SU-DHL-6 (cell line): ENCODE results near the gene TSNAX.

ENCODE experiments used
- EZH2phosphoT487 ChIP-seq: fragments of 200-600 bp; sonication (generic), shearing (Covaris generic); conservative IDR thresholded peaks from 2 replicates; pipeline ENCODE4 v1.6.1; 2018; ENCODE audit warnings: mild to moderate bottlenecking, antibody characterized with exemption, low read length, moderate library complexity, mixed read lengths
- TF ChIP-seq, protein P1 (sequence below): fragments of 200-600 bp; sonication (generic); IDR thresholded peaks from one replicate; pipeline ENCODE4 v1.5.1; 2017; ENCODE audit warnings: antibody characterized with exemption, mild to moderate bottlenecking, low read length, moderate library complexity; ENCODE audit not compliant: insufficient read depth, poor library complexity, severe bottlenecking

DNA sequence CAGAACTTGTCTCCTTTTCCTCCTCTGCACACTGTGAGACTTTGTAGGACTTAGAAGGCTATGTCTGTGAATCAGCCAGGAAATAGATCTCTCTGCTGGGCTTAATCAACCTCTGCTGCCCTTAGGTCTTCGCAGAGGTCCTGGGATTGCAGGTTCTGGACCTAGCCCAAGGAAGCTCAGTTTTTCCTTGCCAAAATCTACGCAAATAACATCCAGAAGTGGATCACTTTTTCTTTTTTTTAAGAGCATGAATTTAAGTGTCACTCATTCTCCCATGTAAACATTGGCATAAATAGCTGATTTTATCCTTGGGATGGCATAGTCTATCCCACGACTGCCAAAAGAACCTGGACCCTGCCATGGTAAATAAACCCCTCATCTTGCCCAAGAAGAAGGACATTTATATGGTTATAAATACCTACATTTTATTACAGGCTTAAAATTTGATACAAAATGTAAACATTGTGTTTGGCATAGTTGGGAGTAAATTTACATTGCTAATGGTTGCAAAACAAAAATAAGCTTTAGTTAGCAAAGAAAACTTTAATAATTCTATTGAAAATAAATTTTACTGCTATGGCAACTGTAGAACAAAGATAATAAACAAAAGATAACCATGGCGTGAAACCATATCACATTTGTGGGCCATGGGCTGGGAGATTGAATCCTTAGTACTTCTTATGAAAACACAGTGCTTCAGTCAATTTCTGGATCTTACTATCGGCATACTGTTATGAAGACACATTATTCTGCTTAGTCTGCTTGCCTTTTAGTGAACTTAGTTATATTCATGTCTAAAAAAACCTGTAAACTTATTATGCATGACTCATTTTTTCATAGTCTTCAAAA lies 73.6 kb downstream of the TSNAX start:
- TF ChIP-seq EZH2phosphoT487, result no peak
- TF ChIP-seq, protein P1, sequence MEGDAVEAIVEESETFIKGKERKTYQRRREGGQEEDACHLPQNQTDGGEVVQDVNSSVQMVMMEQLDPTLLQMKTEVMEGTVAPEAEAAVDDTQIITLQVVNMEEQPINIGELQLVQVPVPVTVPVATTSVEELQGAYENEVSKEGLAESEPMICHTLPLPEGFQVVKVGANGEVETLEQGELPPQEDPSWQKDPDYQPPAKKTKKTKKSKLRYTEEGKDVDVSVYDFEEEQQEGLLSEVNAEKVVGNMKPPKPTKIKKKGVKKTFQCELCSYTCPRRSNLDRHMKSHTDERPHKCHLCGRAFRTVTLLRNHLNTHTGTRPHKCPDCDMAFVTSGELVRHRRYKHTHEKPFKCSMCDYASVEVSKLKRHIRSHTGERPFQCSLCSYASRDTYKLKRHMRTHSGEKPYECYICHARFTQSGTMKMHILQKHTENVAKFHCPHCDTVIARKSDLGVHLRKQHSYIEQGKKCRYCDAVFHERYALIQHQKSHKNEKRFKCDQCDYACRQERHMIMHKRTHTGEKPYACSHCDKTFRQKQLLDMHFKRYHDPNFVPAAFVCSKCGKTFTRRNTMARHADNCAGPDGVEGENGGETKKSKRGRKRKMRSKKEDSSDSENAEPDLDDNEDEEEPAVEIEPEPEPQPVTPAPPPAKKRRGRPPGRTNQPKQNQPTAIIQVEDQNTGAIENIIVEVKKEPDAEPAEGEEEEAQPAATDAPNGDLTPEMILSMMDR, result no peak
